Activated CD4-positive, alpha-beta T cell treated with anti-CD3 and anti-CD28 coated beads, Interleukin-2, amount 50 U/mL, for 48 hours (primary cell): ENCODE data around the gene OR5K3.

Source experiments
- DNase-seq, 2 experiments: peaks; one replicate each; pipeline ENCODE4 v3.0.0-alpha.2; 2020

The OR5K3 gene

DNA sequence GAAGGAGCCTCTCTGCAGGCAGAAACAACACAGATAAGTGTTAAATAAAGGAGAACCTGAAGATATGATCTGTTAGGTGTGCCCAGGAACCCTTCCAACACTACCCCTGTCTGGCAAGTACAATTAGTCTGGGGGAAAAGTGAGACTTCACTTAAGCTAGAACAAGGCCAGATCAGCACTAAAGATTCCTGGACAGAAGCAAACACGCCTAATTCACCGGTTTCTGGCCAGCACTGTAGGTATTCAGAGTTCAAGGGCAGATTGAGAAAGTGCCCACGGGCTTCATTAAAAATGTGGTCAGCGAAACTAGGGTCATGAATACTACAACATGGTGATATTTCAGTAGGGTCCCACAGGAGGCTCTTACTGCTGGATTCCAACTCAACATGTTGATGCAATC is 43.9 kb downstream of the OR5K3 start:
- no peak for DNase-seq

DNA sequence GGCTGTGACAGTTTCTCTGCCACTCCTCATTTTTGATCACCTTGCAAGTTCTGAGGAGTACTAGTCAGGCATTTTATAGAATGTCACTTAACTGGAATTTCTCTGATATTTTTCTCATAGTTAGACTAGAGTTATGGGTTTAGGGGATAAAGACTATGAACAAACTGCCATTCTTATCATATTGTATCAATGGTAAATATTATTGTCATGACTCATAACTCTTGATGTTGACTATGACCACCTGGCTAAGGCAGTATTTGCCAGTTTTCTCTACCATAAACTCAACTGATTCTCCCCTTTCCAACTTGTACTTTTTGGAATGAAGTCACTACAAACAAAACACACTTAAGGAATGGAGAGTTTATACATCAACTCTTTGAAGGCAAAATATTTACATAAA is 49.8 kb downstream of the OR5K3 start:
- no peak for DNase-seq
